GM12878 (cell line): ENCODE measurements around the gene SLC1A1. TPM values are rescaled to one million over a fixed set of nuclear protein-coding genes. Genes with fewer than 3 reads are reported as not detected.

ENCODE experiments used
- ATAC-seq: fragments of 200-7000 bp; cut with Tn5 transposase; 3 replicates; pipeline ENCODE4 v1.9.1; 2020; ENCODE audit warnings: mild to moderate bottlenecking, moderate library complexity
- BruUV-seq: library from RNA; stranded (reverse); fragments of 400-500 nt; replicated peaks from 2 replicates; lab custom pipeline; 2021; lab: Mats Ljungman, UMichigan
- CTCF ChIA-PET: fragments of 300-600 bp; sonication (Branson Sonifier 250); formaldehyde crosslinking; extraction: SDS; loops from one replicate; lab custom pipeline; 2021; ENCODE audit warnings: inconsistent platforms; lab: Yijun Ruan, JAX
- POLR2A ChIA-PET: fragments of 350-600 bp; formaldehyde crosslinking; extraction: SDS; loops from one replicate; lab custom pipeline; 2021; ENCODE audit warnings: inconsistent platforms; lab: Charles Lee
- RAD21 ChIA-PET: fragments of 300-600 bp; sonication (Branson Sonifier 250); formaldehyde crosslinking; loops from one replicate; lab custom pipeline; 2023; ENCODE audit warnings: antibody characterized with exemption; ENCODE audit not compliant: unreplicated experiment; lab: Charles Lee
- SMC1A ChIA-PET: fragments of 300-600 bp; sonication (Branson Sonifier 250); formaldehyde crosslinking; loops from one replicate; lab custom pipeline; 2023; ENCODE audit not compliant: unreplicated experiment, uncharacterized antibody; lab: Charles Lee
- DNase-seq: peaks from one replicate; pipeline ENCODE4 v3.0.0-alpha.2; 2011; ENCODE audit warnings: low read depth, low spot score
- FAIRE-seq: peaks from 3 replicates; lab custom pipeline; 2011; peaks lifted over from hg19 to GRCh38; lab: Jason Lieb, UNC
- H2AFZ ChIP-seq: 2 replicates; pipeline ENCODE4 v1.6.0; 2011; ENCODE audit warnings: low read depth, low read length, control low read depth; ENCODE audit not compliant: control insufficient read depth
- H3K27ac ChIP-seq: 2 replicates; pipeline ENCODE4 v1.5.1; 2011; ENCODE audit warnings: control low read depth; ENCODE audit not compliant: control insufficient read depth, insufficient read depth
- H3K27me3 ChIP-seq, 2 experiments: replicated peaks in 1 of 2; 2 replicates each; pipeline versions ENCODE4 v1.6.0 to v1.6.1; 2011; ENCODE audit warnings: low read length in 1 of 2; ENCODE audit not compliant: control insufficient read depth in 2 of 2, insufficient read depth in 2 of 2
- H3K36me3 ChIP-seq, 2 experiments: 2 replicates each; pipeline ENCODE4 v1.5.1; 2011; ENCODE audit warnings: low read length in 1 of 2; ENCODE audit not compliant: control insufficient read depth in 2 of 2, insufficient read depth in 2 of 2
- H3K4me1 ChIP-seq: 2 replicates; pipeline ENCODE4 v1.6.1; 2011; ENCODE audit warnings: mild to moderate bottlenecking, low read length, moderate library complexity, mixed read lengths; ENCODE audit not compliant: control insufficient read depth, insufficient read depth
- H3K4me2 ChIP-seq: 2 replicates; pipeline ENCODE4 v1.6.0; 2011; ENCODE audit warnings: control low read depth; ENCODE audit not compliant: control insufficient read depth, insufficient read depth
- H3K4me3 ChIP-seq: fragments of 200-600 bp; sonication (generic); 2 replicates; pipeline ENCODE4 v1.5.1; 2016
- H3K79me2 ChIP-seq: 2 replicates; pipeline ENCODE4 v1.6.0; 2011; ENCODE audit warnings: low read length; ENCODE audit not compliant: control insufficient read depth, insufficient read depth
- H3K9ac ChIP-seq: 2 replicates; pipeline ENCODE4 v1.8.0; 2011; ENCODE audit warnings: low read length, control low read depth, mixed read lengths; ENCODE audit not compliant: control insufficient read depth, insufficient read depth
- H3K9me3 ChIP-seq: replicated peaks from 3 replicates; pipeline ENCODE4 v1.5.1; 2011; ENCODE audit warnings: mild to moderate bottlenecking, low read length; ENCODE audit not compliant: control insufficient read depth, insufficient read depth
- H4K20me1 ChIP-seq: 2 replicates; pipeline ENCODE4 v1.6.0; 2011; ENCODE audit not compliant: control insufficient read depth, insufficient read depth
- CBFB ChIP-seq: IDR thresholded peaks from 2 replicates; pipeline ENCODE4 v1.6.1; 2016; ENCODE audit warnings: antibody characterized with exemption, low read depth
- CHD4 ChIP-seq: fragments of 200-600 bp; sonication (generic); IDR thresholded peaks from 2 replicates; pipeline ENCODE4 v1.6.1; 2016; ENCODE audit warnings: mild to moderate bottlenecking
- CREB1 ChIP-seq: IDR thresholded peaks from 2 replicates; pipeline ENCODE4 v1.6.1; 2012; ENCODE audit warnings: low read depth, mild to moderate bottlenecking, inconsistent platforms
- EP300 ChIP-seq, 2 experiments: fragments of 150-350 bp in 1 of 2; IDR thresholded peaks; 2 replicates each; pipeline ENCODE4 v1.6.1; 2011 to 2012; ENCODE audit warnings: low read depth in 2 of 2, low read length in 2 of 2, borderline replicate concordance in 1 of 2, improper control_type of control experiment in 1 of 2, inconsistent platforms in 1 of 2; ENCODE audit not compliant: control insufficient read depth in 1 of 2
- HCFC1 ChIP-seq: fragments of 150-350 bp; IDR thresholded peaks from 2 replicates; pipeline ENCODE4 v1.6.1; 2014; ENCODE audit warnings: low read length
- IRF4 ChIP-seq: IDR thresholded peaks from 2 replicates; pipeline ENCODE4 v1.6.1; 2011; ENCODE audit warnings: low read depth, low read length
- PRDM15 ChIP-seq: fragments of 450-650 bp; formaldehyde crosslinking; IDR thresholded peaks from 2 replicates; pipeline ENCODE4 v1.4.0; 2020; ENCODE audit warnings: mild to moderate bottlenecking, moderate library complexity
- SUZ12 ChIP-seq: fragments of 200-600 bp; sonication (generic); IDR thresholded peaks from one replicate; pipeline ENCODE4 v1.6.1; 2018; ENCODE audit warnings: antibody characterized with exemption, mild to moderate bottlenecking; ENCODE audit not compliant: unreplicated experiment
- WGBS: methylation state at CpG from one replicate; pipeline ENCODE4 v1.1.6; 2016; ENCODE audit warnings: low lambda C conversion rate; ENCODE audit not compliant: insufficient replicate concordance, insufficient coverage; ENCODE audit errors: missing lambda C conversion rate; 5-methylcytosine and 5-hydroxymethylcytosine counted together
- in situ Hi-C: fragments of 300-500 bp; cut with MboI; formaldehyde crosslinking; loops from 9 replicates; pipeline ENCODE4 v1.14.3; 2018; ENCODE audit warnings: mixed read lengths
- intact Hi-C: fragments of 100-400 bp; cut with micrococcal nuclease; formaldehyde crosslinking; loops from one replicate; pipeline ENCODE4 v1.14.2; 2022; ENCODE audit not compliant: unreplicated experiment
- polyA plus RNA-seq, 11 experiments: library from polyadenylated mRNA; depleted of rRNA in 4 of 11; unstranded in 6 of 11; stranded (reverse) in 5 of 11; fragments of >200 nt; fragmentation: Nextera tagmentation in 4 of 11; fragmentation: Illumina TruSeq in 1 of 11; extraction: Ambion mirVana in 4 of 11; extraction: Trizol in 1 of 11; gene quantifications; 1 replicate in 1 of 11; 2 replicates in 10 of 11; pipeline versions ENCODE4 v1.2.1 to v1.2.3, GENCODE V29; 2011 to 2016; ENCODE audit warnings: inconsistent platforms in 2 of 11, missing spikeins in 2 of 11, low read depth in 1 of 11
- total RNA-seq, 4 experiments: library from RNA; depleted of rRNA in 3 of 4; stranded (reverse); fragments of >200 nt in 3 of 4; fragmentation: Illumina TruSeq in 1 of 4; extraction: Trizol in 1 of 4; gene quantifications; 2 replicates each; pipeline versions ENCODE4 v1.2.1 to v1.2.3, GENCODE V29; 2013 to 2021
- TF ChIP-seq, protein P1 (sequence below): fragments of 450-650 bp; IDR thresholded peaks from 2 replicates; pipeline ENCODE4 v1.6.1; 2014; ENCODE audit warnings: mild to moderate bottlenecking
- TF ChIP-seq, protein P2 (sequence below): fragments of 450-650 bp; IDR thresholded peaks from 2 replicates; pipeline ENCODE4 v1.6.1; 2018; ENCODE audit warnings: borderline replicate concordance, mild to moderate bottlenecking; ENCODE audit not compliant: partially characterized antibody

Gene SLC1A1
- total and polyA plus RNA-seq, 10 of the 15 experiments (the other 5 are each of a cell fraction or from before 2014, with no cell fraction given): 4.2 to 24.9 (median 18.3) TPM

DNA sequence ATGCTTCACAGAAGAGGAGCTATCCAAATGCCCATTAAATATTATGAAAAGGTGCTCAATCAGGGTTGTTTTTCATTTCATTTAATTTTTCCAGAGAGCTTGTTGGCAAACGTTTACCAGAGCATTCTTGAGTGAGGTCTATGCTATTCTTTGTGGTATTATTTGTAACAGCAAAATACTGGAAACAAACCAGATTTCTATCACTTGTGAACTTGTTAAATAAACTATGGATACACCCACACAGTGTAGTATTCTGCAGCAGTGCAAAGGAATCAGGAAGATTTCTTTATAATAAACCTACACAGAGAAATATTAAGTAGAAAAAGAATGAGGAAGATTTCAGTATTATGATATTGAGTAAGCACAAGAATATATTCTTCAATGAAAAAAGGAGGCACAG, 15.0 kb upstream of the SLC1A1 start:
- Histone ChIP-seq H3K9me3 (no peaks in the 10 kb centered on the region), H3K27me3 (no peaks in the 10 kb centered on the region)
- TF ChIP-seq IRF4 (no peak), CBFB (no peak), CHD4 (no peak), CREB1 (no peak), PRDM15 (no peak), EP300 (IDR thresholded peaks at IDR 0.05; ENCODE audit: borderline replicate concordance in 1 of 2, control insufficient read depth in 1 of 2, low read depth in 2 of 2, low read length in 2 of 2) (no peak), HCFC1 (no peak), SUZ12 (no peak)
- TF ChIP-seq, protein P1, sequence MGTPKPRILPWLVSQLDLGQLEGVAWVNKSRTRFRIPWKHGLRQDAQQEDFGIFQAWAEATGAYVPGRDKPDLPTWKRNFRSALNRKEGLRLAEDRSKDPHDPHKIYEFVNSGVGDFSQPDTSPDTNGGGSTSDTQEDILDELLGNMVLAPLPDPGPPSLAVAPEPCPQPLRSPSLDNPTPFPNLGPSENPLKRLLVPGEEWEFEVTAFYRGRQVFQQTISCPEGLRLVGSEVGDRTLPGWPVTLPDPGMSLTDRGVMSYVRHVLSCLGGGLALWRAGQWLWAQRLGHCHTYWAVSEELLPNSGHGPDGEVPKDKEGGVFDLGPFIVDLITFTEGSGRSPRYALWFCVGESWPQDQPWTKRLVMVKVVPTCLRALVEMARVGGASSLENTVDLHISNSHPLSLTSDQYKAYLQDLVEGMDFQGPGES: no peak
- TF ChIP-seq, protein P2, sequence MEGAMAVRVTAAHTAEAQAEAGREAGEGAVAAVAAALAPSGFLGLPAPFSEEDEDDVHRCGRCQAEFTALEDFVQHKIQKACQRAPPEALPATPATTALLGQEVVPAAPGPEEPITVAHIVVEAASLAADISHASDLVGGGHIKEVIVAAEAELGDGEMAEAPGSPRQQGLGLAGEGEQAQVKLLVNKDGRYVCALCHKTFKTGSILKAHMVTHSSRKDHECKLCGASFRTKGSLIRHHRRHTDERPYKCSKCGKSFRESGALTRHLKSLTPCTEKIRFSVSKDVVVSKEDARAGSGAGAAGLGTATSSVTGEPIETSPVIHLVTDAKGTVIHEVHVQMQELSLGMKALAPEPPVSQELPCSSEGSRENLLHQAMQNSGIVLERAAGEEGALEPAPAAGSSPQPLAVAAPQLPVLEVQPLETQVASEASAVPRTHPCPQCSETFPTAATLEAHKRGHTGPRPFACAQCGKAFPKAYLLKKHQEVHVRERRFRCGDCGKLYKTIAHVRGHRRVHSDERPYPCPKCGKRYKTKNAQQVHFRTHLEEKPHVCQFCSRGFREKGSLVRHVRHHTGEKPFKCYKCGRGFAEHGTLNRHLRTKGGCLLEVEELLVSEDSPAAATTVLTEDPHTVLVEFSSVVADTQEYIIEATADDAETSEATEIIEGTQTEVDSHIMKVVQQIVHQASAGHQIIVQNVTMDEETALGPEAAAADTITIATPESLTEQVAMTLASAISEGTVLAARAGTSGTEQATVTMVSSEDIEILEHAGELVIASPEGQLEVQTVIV: no peak
- TF ChIP-seq, all 136 proteins: peak for 0
- RAD21 ChIA-PET: interaction anchor here (1.7 kb wide), 1 partner anchor 47 kb away, joined by 3 read pairs; no protein-coding TSS in a partner anchor
- DNase-seq: no peak
- H3K4me3 ChIP-seq: no peak overlapping the region
- POLR2A ChIA-PET: interaction anchor here (0.6 to 0.7 kb wide), 2 partner anchors 9 to 327 kb away, joined by 4 to 6 read pairs; no protein-coding TSS in a partner anchor
- no peaks in the 10 kb centered on the region for H4K20me1 ChIP-seq
- BruUV-seq: no TSS peak
- CTCF ChIA-PET: no interaction called here
- WGBS: 0% methylated on average over 1 of the region's 1 CpG
- no peaks in the 10 kb centered on the region for H3K79me2 ChIP-seq
- H3K4me2 ChIP-seq: no peak overlapping the region
- SMC1A ChIA-PET: interaction anchor here (1.4 kb wide), 1 partner anchor 96 kb away, joined by 3 read pairs; no protein-coding TSS in a partner anchor
- H3K27ac ChIP-seq: no peak overlapping the region
- H3K36me3 ChIP-seq: no peaks in the 10 kb centered on the region
- no peak for ATAC-seq
- H3K4me1 ChIP-seq: no peaks in the 10 kb centered on the region
- in situ Hi-C loops: loop anchor here (5.0 kb wide), 1 partner anchor 52 kb away; no protein-coding TSS in a partner anchor
- no peak overlapping the region for H2AFZ ChIP-seq
- no peak for FAIRE-seq
- intact Hi-C loops: no loop called here
- no peak overlapping the region for H3K9ac ChIP-seq
